ENCODE data around the gene GJB3. TPM values are rescaled to one million over a fixed set of nuclear protein-coding genes. Genes with fewer than 3 reads are reported as not detected.

The GJB3 gene
- total RNA-seq, 1 experiment from 2014 or later: 0.96 TPM

GRCh38 chr1:34795916-34796315 lies 14.9 kb downstream of the GJB3 start:
- no peak overlapping the region for H3T11ph ChIP-seq (ENCODE audit: low read length)
- Mint-ChIP-seq H3K4me3 (peak overlapping the region in 1 of 2 experiments; percentile 16; a peak in 2 of 5 replicates), H3K4me1 (peaks cover 17 to 19% of the 10 kb centered on the region in 2 experiments), H3K27ac (no peak overlapping the region; a peak in 1 of 7 replicates), H3K36me3 (ENCODE audit: insufficient read depth in 1 of 3, low read depth in 3 of 3) (no peaks in the 10 kb centered on the region; a peak in 2 of 7 replicates), H3K27me3 (ENCODE audit: low read depth) (peaks cover 33% of the 10 kb centered on the region), H3K9me3 (no peaks in the 10 kb centered on the region; a peak in 1 of 5 replicates)
- H2AFZ ChIP-seq (ENCODE audit: low read length): no peak overlapping the region
- DNase-seq: no peak
- no peaks in the 10 kb centered on the region for H3K79me1 ChIP-seq (ENCODE audit: insufficient read depth, low read depth, low read length, poor library complexity, severe bottlenecking)
- H2BK5ac ChIP-seq (ENCODE audit: insufficient read length, low read length): no peak overlapping the region
- no peaks in the 10 kb centered on the region for H3K9me3 ChIP-seq (ENCODE audit: control insufficient read depth, low read depth, low read length)
- no peak overlapping the region for H2BK15ac ChIP-seq (ENCODE audit: low read depth, low read length)
- H3K23ac ChIP-seq (ENCODE audit: insufficient read length, low read depth, low read length): no peak overlapping the region
- no CpG with 5 or more reads among the region's 6 CpGs for WGBS (ENCODE audit: extremely low coverage, insufficient read length, low lambda C conversion rate)
- H3K14ac ChIP-seq (ENCODE audit: insufficient read depth, low read length): no peak overlapping the region
- no peak overlapping the region for H2BK20ac ChIP-seq (ENCODE audit: low read depth, low read length, poor library complexity, severe bottlenecking)
- H3K4me1 ChIP-seq (ENCODE audit: insufficient read depth, low read length): no peaks in the 10 kb centered on the region; the same call in 1 of the 2 replicates
- H2BK12ac ChIP-seq (ENCODE audit: insufficient read length, low read depth, low read length): no peak overlapping the region
- no peak overlapping the region for H3K9ac ChIP-seq (ENCODE audit: extremely low read depth, insufficient read length, low read length)
- no peak overlapping the region for H2BK120ac ChIP-seq (ENCODE audit: low read depth, low read length, poor library complexity, severe bottlenecking)
- H3K18ac ChIP-seq (ENCODE audit: insufficient read length, low read depth, low read length): no peak overlapping the region
- H3K23me2 ChIP-seq (ENCODE audit: insufficient read length, low read depth, low read length, poor library complexity, severe bottlenecking): no peaks in the 10 kb centered on the region
- H3K4me2 ChIP-seq (ENCODE audit: insufficient read depth, insufficient read length, low read length): no peak overlapping the region
- no peak overlapping the region for H3K4ac ChIP-seq (ENCODE audit: low read depth, low read length)
- no peak overlapping the region for H2AK5ac ChIP-seq (ENCODE audit: insufficient read length, low read length)
- H4K5ac ChIP-seq (ENCODE audit: insufficient read length, low read depth, low read length): no peak overlapping the region
- H3K79me2 ChIP-seq (ENCODE audit: insufficient read depth, low read length): no peaks in the 10 kb centered on the region
- no peaks in the 10 kb centered on the region; the same call in 1 of the 2 replicates for H3K27me3 ChIP-seq (ENCODE audit: insufficient read depth, low read length)
- H4K91ac ChIP-seq (ENCODE audit: insufficient read length, low read depth, low read length): no peak overlapping the region
- H3K56ac ChIP-seq (ENCODE audit: insufficient read length, low read depth, low read length): no peak overlapping the region
- no peak overlapping the region for H3K27ac ChIP-seq (ENCODE audit: insufficient read length, low read depth, low read length)
- H4K20me1 ChIP-seq (ENCODE audit: control insufficient read depth, insufficient read depth, insufficient read length): no peaks in the 10 kb centered on the region
- H4K8ac ChIP-seq (replicated peaks; ENCODE audit: insufficient read length, low read depth, low read length): no peak overlapping the region
- TF ChIP-seq CTCF (conservative IDR thresholded peaks at IDR 0.05): no peak
